ENCODE results near the gene AK8. TPM values are rescaled to one million over a fixed set of nuclear protein-coding genes. Genes with fewer than 3 reads are reported as not detected.

The AK8 gene
- total RNA-seq, 1 donor from 2014 or later = 0.93 TPM

GRCh38 chr9:132768932-132769905 lies 108.9 kb downstream of the AK8 start:
- Mint-ChIP-seq H3K27me3 (no peaks in the 10 kb centered on the region), H3K27ac (peak overlapping the region; percentile 98), H3K4me3 (peak overlapping the region; percentile 100), H3K4me1 (peaks cover 22% of the 10 kb centered on the region), H3K9me3 (no peaks in the 10 kb centered on the region), H3K36me3 (ENCODE audit: low read depth) (peaks cover 8% of the 10 kb centered on the region)
- peak; percentile 50 for DNase-seq
- ATAC-seq (ENCODE audit: low read depth) = peak; percentile 76
- ChIA-PET CTCF (interaction anchor here (1.0 to 1.4 kb wide), 6 partner anchors 9 to 100 kb away, joined by 3 to 4 read pairs (median 3); partner anchors contain the start of gene DDX31), POLR2A (interaction anchor here (0.5 to 3.9 kb wide), 9 partner anchors 9 to 1644 kb away, joined by 3 to 53 read pairs (median 7); partner anchors contain the start of genes DDX31, GTF3C4, NUP214 and SETX)
- TF ChIP-seq CTCF (IDR thresholded peaks at IDR 0.05) = no peak
- intact Hi-C loops (cut with micrococcal nuclease) = loop anchor here (1.0 to 5.0 kb wide), 4 partner anchors 31 to 1644 kb away; partner anchors contain the start of genes GTF3C4 and NUP214

GRCh38 chr9:132763574-132763973 lies 114.5 kb downstream of the AK8 start:
- intact Hi-C loops (cut with micrococcal nuclease) = no loop called here
- POLR2A ChIA-PET = interaction anchor here (0.5 kb wide), 1 partner anchor 1413 kb away, joined by 11 read pairs; no protein-coding TSS in a partner anchor
- H3K27ac Mint-ChIP-seq = no peak overlapping the region
- CTCF ChIA-PET = no interaction called here
- no peak overlapping the region for H3K4me3 Mint-ChIP-seq
- H3K9me3 Mint-ChIP-seq = no peaks in the 10 kb centered on the region
- no peak for ATAC-seq (ENCODE audit: low read depth)
- H3K36me3 Mint-ChIP-seq (ENCODE audit: low read depth) = no peaks in the 10 kb centered on the region
- DNase-seq = no peak
- no peaks in the 10 kb centered on the region for H3K27me3 Mint-ChIP-seq
- peaks cover 3% of the 10 kb centered on the region for H3K4me1 Mint-ChIP-seq
- no peak for TF ChIP-seq CTCF (IDR thresholded peaks at IDR 0.05)

DNA sequence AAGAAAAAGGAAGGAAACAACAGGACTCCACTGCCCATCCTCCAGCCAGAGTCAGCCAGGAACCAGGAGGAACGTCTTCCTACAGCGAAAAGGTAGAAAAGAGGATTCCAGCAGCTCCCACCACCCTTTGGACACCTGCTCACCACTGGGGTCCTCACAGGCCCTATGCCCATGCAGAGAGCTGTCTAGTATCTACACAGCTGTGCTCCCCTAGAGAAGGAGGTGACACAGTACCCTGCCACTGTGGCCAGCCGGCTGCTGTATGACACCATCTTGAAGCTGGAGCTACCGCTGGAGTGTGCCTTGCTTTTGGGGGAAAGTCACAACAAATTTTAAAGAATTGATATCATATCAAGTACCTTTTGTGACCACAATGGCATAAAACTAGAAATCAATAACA lies 115.2 kb downstream of the AK8 start:
- DNase-seq = no peak
- CTCF ChIA-PET = no interaction called here
- H3K4me3 Mint-ChIP-seq = no peak overlapping the region
- no peak overlapping the region for H3K27ac Mint-ChIP-seq
- H3K4me1 Mint-ChIP-seq = no peaks in the 10 kb centered on the region
- intact Hi-C loops (cut with micrococcal nuclease) = no loop called here
- POLR2A ChIA-PET = interaction anchor here (0.5 kb wide), 1 partner anchor 1412 kb away, joined by 11 read pairs; no protein-coding TSS in a partner anchor
- no peaks in the 10 kb centered on the region for H3K9me3 Mint-ChIP-seq
- no peak for ATAC-seq (ENCODE audit: low read depth)
- TF ChIP-seq CTCF (IDR thresholded peaks at IDR 0.05) = no peak
- no peaks in the 10 kb centered on the region for H3K36me3 Mint-ChIP-seq (ENCODE audit: low read depth)
- H3K27me3 Mint-ChIP-seq = no peaks in the 10 kb centered on the region

DNA sequence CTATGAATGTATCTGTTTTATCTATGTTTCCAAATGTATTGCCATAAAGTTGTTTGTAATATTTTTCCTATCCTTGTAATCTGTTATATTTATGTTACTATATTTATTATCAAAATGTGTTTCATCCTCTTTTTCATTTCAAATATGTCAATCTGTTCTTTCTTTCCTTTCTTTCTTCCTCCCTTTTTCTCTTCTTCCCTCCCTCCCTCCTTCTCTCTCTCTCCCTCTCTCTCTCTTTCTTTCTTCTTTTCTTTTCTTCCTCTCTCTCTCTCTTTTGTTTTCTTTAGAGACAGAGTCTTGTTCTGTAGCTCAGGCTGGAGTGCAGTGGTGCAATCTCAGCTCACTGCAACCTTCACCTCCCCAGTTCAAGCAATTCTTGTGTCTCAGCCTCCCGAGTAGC lies 116.5 kb downstream of the AK8 start:
- Mint-ChIP-seq H3K9me3 (no peaks in the 10 kb centered on the region), H3K27ac (no peak overlapping the region), H3K36me3 (ENCODE audit: low read depth) (no peaks in the 10 kb centered on the region), H3K4me3 (no peak overlapping the region), H3K4me1 (no peaks in the 10 kb centered on the region), H3K27me3 (no peaks in the 10 kb centered on the region)
- no peak for DNase-seq
- CTCF ChIA-PET = no interaction called here
- TF ChIP-seq CTCF (IDR thresholded peaks at IDR 0.05) = no peak
- POLR2A ChIA-PET = no interaction called here
- no peak for ATAC-seq (ENCODE audit: low read depth)
- intact Hi-C loops (cut with micrococcal nuclease) = no loop called here

- Mint-ChIP-seq H3K27ac (no peak overlapping the region), H3K4me3 (no peak overlapping the region), H3K9me3 (no peaks in the 10 kb centered on the region), H3K36me3 (ENCODE audit: low read depth) (no peaks in the 10 kb centered on the region), H3K4me1 (no peaks in the 10 kb centered on the region), H3K27me3 (no peaks in the 10 kb centered on the region)
- ATAC-seq (ENCODE audit: low read depth) (no peak), DNase-seq (no peak)
- ChIA-PET POLR2A (interaction anchor here (1.1 kb wide), 1 partner anchor 10 kb away, joined by 4 read pairs; no protein-coding TSS in a partner anchor), CTCF (interaction anchor here (1.1 kb wide), 1 partner anchor 9 kb away, joined by 3 read pairs; no protein-coding TSS in a partner anchor)
- intact Hi-C loops (cut with micrococcal nuclease) = no loop called here
- no peak for TF ChIP-seq CTCF (IDR thresholded peaks at IDR 0.05)
These were observed 118.0 kb downstream of the AK8 start for GRCh38 chr9:132760057-132760456.

Measured in activated B cell treated with CpG ODN at 0.5 μM for 24 hours (primary cell).